ENCODE data around the gene BCL11B.

Gene BCL11B

DNA sequence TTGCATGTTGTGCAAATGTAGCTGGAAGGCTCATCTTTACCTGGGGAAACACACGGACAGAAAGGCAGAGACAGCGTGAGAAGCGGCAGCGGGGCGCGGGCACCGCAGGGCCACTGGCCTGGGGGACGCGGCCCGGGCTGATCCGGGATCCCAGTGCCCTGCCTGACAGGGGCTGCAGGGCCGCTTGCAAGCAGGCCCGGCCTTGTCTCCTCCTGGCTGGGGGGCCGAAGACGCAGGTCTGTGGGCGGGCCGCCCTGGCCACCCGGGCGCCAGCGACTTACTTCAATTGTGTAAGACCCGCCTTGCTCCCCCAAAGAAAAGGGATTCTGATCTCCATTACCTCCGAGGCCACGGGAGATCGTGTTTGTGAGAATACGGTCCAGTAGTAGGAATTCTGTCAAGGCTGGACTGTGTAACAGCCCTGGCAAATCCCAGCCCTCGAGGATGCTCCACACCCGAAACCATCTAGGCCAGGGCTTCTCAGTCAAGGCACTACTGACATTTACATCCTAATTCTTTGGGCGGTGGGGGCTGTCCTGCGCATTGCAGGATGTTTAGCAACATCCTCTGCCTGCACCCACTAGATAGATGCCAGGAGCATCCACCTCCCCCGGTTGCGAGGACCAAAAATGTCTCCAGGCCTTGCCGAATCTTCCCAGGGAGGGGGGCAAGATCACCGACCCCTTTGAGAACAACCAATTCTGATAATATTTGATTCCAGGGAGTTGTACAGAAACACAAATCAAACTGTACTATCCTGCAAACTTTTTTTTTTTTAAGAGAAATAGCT lies 95.6 kb downstream of the BCL11B start:
- TF ChIP-seq, protein P1, sequence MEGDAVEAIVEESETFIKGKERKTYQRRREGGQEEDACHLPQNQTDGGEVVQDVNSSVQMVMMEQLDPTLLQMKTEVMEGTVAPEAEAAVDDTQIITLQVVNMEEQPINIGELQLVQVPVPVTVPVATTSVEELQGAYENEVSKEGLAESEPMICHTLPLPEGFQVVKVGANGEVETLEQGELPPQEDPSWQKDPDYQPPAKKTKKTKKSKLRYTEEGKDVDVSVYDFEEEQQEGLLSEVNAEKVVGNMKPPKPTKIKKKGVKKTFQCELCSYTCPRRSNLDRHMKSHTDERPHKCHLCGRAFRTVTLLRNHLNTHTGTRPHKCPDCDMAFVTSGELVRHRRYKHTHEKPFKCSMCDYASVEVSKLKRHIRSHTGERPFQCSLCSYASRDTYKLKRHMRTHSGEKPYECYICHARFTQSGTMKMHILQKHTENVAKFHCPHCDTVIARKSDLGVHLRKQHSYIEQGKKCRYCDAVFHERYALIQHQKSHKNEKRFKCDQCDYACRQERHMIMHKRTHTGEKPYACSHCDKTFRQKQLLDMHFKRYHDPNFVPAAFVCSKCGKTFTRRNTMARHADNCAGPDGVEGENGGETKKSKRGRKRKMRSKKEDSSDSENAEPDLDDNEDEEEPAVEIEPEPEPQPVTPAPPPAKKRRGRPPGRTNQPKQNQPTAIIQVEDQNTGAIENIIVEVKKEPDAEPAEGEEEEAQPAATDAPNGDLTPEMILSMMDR (IDR thresholded peaks at IDR 0.05): no peak
- DNase-seq (ENCODE audit: low spot score): peak; percentile 47
- Histone ChIP-seq H3K4me3 (no peak overlapping the region), H3K27ac (no peak overlapping the region)

DNA sequence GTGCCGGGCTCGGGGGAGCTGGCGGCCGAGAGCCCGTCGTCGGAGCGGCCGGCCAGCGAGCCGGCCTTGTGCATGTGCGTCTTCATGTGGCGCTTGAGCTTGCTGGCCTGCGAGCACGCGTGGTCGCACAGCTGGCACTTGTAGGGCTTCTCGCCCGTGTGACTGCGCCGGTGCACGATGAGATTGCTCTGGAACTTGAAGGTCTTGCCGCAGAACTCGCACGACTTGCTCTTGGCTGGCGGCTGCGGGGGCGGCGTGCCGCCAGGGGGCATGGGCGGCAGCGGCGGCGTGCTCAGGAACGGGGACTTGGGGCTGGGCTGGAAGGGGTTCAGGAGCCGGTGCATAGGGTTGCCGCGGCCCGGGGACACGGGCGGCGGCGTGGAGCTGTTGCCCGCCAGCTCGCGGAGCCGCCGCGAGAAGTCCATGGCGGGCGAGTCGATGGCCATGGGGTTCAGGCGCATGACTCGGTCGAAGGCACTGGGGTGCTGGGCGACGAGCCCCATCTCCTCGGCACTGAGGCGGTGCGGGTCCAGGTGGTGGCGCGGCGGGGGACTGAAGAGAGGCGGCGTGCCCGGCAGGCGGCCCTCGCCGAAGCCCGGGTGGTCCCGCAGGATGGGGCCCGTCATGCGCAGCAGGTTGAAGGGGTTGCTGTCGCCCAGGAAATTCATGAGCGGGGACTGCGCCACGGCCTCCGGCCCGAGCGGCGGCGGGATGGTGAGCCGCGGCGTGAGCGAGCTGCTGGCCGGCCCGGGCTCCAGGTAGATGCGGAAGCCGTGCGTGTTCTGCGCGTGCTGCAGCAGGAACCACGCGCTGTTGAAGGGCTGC lies 96.5 kb downstream of the BCL11B start:
- no peak overlapping the region for H3K4me3 ChIP-seq

DNA sequence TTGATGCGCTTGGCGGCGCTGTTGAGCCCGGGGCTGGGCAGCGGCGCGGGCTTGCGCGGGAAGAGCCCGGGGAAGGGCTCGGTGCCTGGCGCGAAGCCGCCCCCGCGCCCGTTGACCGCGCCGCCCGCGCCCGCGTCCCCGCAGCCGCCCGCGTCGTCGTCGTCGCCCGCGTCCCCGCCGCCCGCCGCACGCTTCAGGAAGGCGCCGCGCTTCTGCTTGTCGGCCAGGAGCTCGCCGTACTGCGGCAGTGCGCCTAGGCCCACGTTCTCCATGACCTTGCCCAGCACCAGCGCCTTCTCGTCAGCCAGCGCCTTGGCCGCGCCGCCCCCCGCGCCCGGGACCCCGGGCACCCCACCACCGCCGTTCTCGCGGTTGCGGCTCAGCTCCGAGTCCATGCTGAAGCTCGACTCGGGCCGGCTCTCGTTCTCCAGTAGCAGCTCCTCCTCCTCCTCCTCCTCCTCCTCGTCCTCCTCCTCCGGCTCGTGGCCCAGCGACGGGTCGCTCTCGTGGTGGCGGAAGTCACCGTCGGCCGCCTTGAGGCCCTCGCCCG lies 97.2 kb downstream of the BCL11B start:
- Histone ChIP-seq H3K27ac (no peak overlapping the region), H3K4me3 (no peak overlapping the region)
- TF ChIP-seq, protein P1 (IDR thresholded peaks at IDR 0.05): no peak
- no peak for DNase-seq (ENCODE audit: low spot score)

More for the DNA sequence above, 96.5 kb downstream of the BCL11B start:
- DNase-seq (ENCODE audit: low spot score): no peak
- TF ChIP-seq, protein P1 (IDR thresholded peaks at IDR 0.05): no peak
- no peak overlapping the region for H3K27ac ChIP-seq

DNA sequence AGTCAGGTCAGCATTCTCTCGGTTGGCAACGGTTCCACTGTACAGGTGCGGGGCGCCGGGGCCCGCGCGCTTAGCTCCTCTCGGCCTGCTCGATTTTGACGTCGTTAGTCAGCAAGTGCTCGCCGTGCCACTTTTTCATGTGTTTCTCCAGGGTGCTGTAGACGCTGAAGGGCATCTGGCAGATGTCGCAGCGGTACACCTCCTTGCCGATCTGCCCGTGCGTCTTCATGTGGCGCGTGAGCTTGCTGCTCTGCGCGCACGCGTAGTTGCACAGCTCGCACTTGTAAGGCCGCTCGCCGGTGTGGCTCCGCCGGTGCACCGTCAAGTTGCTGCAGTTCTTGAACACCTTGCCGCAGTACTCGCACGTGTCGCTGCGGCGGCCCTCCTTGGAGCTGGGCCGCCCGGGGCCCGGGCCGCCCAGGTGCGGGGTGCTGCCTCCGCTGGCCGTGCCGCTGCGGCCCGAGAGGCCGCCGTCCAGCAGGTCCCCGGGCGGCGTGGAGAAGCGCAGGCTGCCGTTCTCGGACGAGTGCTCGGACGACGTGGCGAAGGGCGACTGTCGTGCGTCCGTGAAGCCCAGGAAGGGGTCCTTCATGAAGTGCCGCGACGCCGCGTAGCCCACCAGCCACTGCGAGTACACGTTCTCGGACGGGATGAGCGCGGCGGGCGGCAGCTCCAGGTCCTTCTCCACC lies 97.8 kb downstream of the BCL11B start:
- no peak overlapping the region for H3K4me3 ChIP-seq
- H3K27ac ChIP-seq: no peak overlapping the region
- peak; percentile 31 for DNase-seq (ENCODE audit: low spot score)
- TF ChIP-seq, protein P1 (IDR thresholded peaks at IDR 0.05): no peak

DNA sequence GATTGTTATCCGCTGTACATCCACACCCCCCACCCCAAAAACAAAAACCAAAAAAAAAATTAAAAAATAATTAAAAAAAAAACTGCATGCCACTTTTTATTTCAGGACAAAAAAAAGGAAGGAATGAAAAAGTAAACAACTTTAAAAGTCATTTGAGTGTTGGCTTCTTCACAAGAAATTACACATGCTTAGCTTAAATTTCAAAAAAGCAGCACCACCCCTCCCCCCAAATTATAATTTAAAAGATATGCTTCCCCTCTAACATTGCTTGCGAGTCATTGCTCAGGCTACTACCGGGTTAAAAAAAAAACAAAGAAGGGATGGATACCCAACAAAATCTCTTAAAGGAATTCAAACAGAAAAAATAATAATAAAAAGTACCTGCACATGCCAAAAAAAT lies 98.5 kb downstream of the BCL11B start:
- TF ChIP-seq, protein P1 (IDR thresholded peaks at IDR 0.05): no peak
- DNase-seq (ENCODE audit: low spot score): no peak
- H3K27ac ChIP-seq: no peak overlapping the region
- H3K4me3 ChIP-seq: no peak overlapping the region

DNA sequence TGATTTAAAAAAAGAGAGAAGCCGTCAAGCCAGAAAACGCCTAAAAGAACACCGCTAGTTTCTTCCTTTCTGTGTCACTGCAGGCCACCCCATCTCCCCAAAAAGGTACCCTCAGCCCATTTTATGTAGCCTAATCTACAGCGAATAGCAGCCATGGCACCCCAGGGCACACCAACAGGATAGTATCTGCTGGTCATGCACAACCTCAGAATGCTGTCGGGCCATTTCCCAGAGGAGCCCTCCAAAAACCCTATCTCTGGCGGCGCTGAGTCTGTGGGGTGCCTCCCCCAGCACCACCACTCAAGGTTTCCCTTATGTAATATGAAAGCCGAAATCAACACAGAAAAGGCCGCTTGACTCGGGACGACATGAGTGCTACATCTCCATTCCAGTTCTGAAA lies 98.9 kb downstream of the BCL11B start:
- Histone ChIP-seq H3K27ac (no peak overlapping the region), H3K4me3 (no peak overlapping the region)
- DNase-seq (ENCODE audit: low spot score): peak; percentile 46
- TF ChIP-seq, protein P1 (IDR thresholded peaks at IDR 0.05): no peak

All from coronary artery (tissue), 2 donors.